K562 (cell line): ENCODE data around the gene GUK1. TPM values are rescaled to one million over a fixed set of nuclear protein-coding genes. Genes with fewer than 3 reads are reported as not detected.
A peak's percentile ranks its signal among the peaks of the same experiment; 100 is the strongest.

Source experiments
- ERF ChIP-seq: fragments of 450-650 bp; formaldehyde crosslinking; IDR thresholded peaks from 2 replicates; pipeline ENCODE4 v1.4.0; 2020; ENCODE audit warnings: mild to moderate bottlenecking, mixed read lengths
- GATA2 ChIP-seq: sonication (generic); formaldehyde crosslinking; IDR thresholded peaks from 2 replicates; pipeline ENCODE4 v1.4.0; 2020; ENCODE audit warnings: mild to moderate bottlenecking, missing genetic modification reagents
- KDM5B ChIP-seq: fragments of 200-600 bp; sonication (generic); IDR thresholded peaks from 2 replicates; pipeline ENCODE4 v1.6.1; 2012; ENCODE audit warnings: low read depth, mild to moderate bottlenecking, moderate library complexity, low read length, control low read depth, inconsistent platforms; ENCODE audit not compliant: insufficient replicate concordance
- KHSRP ChIP-seq: fragments of 450-650 bp; IDR thresholded peaks from 2 replicates; pipeline ENCODE4 v1.6.1; 2017
- MIER1 ChIP-seq: fragments of 450-650 bp; IDR thresholded peaks from 2 replicates; pipeline ENCODE4 v1.6.1; 2016; ENCODE audit warnings: antibody characterized with exemption, mild to moderate bottlenecking, low read depth
- MYC ChIP-seq, 2 experiments: fragments of 250-450 bp in 1 of 2; sonication (Bioruptor Pico) in 1 of 2; IDR thresholded peaks; 2 replicates each; pipeline versions ENCODE4 v1.5.1 to v1.6.1; 2012 to 2021; ENCODE audit warnings: low read depth in 2 of 2, borderline replicate concordance in 1 of 2, improper control_type of control experiment in 1 of 2, low read length in 1 of 2, mild to moderate bottlenecking in 1 of 2, moderate library complexity in 1 of 2
- PTTG1 ChIP-seq: fragments of 450-650 bp; IDR thresholded peaks from 2 replicates; pipeline ENCODE4 v1.6.1; 2016; ENCODE audit warnings: low read depth, mild to moderate bottlenecking, missing genetic modification characterization, missing compliant biosample characterization
- SAFB ChIP-seq: fragments of 200-400 bp; formaldehyde crosslinking; IDR thresholded peaks from 2 replicates; pipeline ENCODE4 v1.6.1; 2017; ENCODE audit warnings: low read depth, low read length, borderline replicate concordance
- SAFB2 ChIP-seq: fragments of 200-400 bp; formaldehyde crosslinking; IDR thresholded peaks from 2 replicates; pipeline ENCODE4 v1.6.1; 2018; ENCODE audit warnings: borderline replicate concordance, low read length, low read depth, moderate library complexity; ENCODE audit not compliant: severe bottlenecking
- TAF15 ChIP-seq: fragments of 200-400 bp; formaldehyde crosslinking; IDR thresholded peaks from 2 replicates; pipeline ENCODE4 v1.6.1; 2017; ENCODE audit warnings: mild to moderate bottlenecking, low read depth, low read length, moderate library complexity
- TRIM25 ChIP-seq: fragments of 450-650 bp; IDR thresholded peaks from 2 replicates; pipeline ENCODE4 v1.7.0; 2016; ENCODE audit warnings: borderline replicate concordance
- ZNF23 ChIP-seq: fragments of 250-450 bp; sonication (Bioruptor Pico); IDR thresholded peaks from 2 replicates; pipeline ENCODE4 v1.4.0; 2020; ENCODE audit warnings: mild to moderate bottlenecking
- ZNF696 ChIP-seq: fragments of 250-450 bp; sonication (Bioruptor Pico); conservative IDR thresholded peaks from 2 replicates; pipeline ENCODE4 v1.4.0; 2020; ENCODE audit warnings: mild to moderate bottlenecking, moderate library complexity
- ZNF707 ChIP-seq: fragments of 250-450 bp; sonication (Bioruptor Pico); conservative IDR thresholded peaks from 2 replicates; pipeline ENCODE4 v1.8.0; 2022; ENCODE audit warnings: inconsistent platforms, mild to moderate bottlenecking, moderate library complexity
- ZNF785 ChIP-seq: fragments of 250-450 bp; sonication (Bioruptor Pico); IDR thresholded peaks from 2 replicates; pipeline ENCODE4 v1.4.0; 2020; ENCODE audit warnings: mild to moderate bottlenecking
- polyA plus RNA-seq, 8 experiments: library from polyadenylated mRNA; depleted of rRNA in 4 of 8; stranded (reverse) in 5 of 8; unstranded in 3 of 8; fragments of >200 nt; fragmentation: Nextera tagmentation in 2 of 8; fragmentation: Illumina TruSeq in 1 of 8; extraction: Ambion mirVana in 2 of 8; extraction: Trizol in 1 of 8; gene quantifications; 2 replicates each; pipeline versions ENCODE4 v1.2.1 to v1.2.3, GENCODE V29; 2011 to 2014; ENCODE audit warnings: inconsistent platforms in 1 of 8, missing spikeins in 1 of 8
- total RNA-seq, 7 experiments: library from RNA; depleted of rRNA in 6 of 7; stranded (reverse); fragments of >200 nt in 6 of 7; fragmentation: Illumina TruSeq in 2 of 7; extraction: Trizol in 2 of 7; gene quantifications; 2 replicates each; pipeline versions ENCODE4 v1.2.1 to v1.2.3, GENCODE V29; 2011 to 2021; ENCODE audit warnings: low replicate concordance in 1 of 7
- TF ChIP-seq, protein P1 (sequence below): sonication (generic); formaldehyde crosslinking; IDR thresholded peaks from 2 replicates; pipeline ENCODE4 v1.8.1; 2023; ENCODE audit warnings: mild to moderate bottlenecking, missing genetic modification reagents
- TF ChIP-seq, protein P2 (sequence below), 2 experiments: IDR thresholded peaks; 2 replicates each; pipeline ENCODE4 v1.6.1; 2012; ENCODE audit warnings: improper control_type of control experiment in 2 of 2, low read depth in 2 of 2, low read length in 2 of 2, borderline replicate concordance in 1 of 2
- TF ChIP-seq, protein P3 (sequence below): fragments of 450-650 bp; IDR thresholded peaks from 2 replicates; pipeline ENCODE4 v1.6.1; 2016; ENCODE audit warnings: missing biosample characterization, missing genetic modification characterization

Gene GUK1
- total and polyA plus RNA-seq, 9 of the 15 experiments (the other 6 are each of a cell fraction or from before 2014, with no cell fraction given), result 7.0 to 331 (median 132) TPM

DNA sequence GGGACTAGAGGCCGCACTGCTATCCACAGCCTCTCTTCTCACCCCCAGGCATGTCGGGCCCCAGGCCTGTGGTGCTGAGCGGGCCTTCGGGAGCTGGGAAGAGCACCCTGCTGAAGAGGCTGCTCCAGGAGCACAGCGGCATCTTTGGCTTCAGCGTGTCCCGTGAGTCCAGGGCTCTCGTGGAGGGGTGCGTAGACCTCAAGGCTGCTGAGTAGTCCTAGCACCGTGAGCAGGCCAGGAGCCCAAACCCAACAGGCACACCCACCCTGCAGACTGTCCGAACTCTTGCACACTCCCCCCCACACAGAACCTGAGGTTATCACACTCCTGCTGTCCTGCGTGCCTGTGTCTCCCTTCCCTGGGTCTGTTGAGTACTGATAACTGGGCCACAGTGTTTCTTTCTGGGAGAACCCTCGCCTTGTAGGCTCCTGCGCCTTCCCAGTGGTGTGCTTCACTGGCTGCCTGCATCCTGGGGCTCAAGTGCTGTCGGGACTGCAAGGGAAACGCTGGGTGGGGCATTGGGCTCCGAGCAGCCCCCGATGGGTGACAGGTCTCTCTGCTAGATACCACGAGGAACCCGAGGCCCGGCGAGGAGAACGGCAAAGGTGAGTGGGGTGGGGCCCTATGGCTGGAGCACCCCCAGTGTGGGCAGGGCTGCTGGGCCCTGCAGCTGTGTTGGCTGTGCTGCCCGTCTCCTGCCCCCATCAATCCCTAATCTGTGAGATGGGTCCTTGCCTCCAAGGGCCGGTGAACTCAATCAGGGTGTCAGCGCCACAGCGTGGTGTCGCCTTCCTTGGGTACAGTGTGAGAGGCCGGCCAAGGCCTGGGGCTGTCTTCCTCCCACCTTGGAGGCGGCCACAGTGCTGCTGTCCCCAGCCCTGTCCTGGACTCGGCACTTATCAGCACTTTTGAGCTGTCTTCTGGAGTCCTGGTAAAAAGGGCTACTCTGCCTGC lies 5.7 kb downstream of the GUK1 start (continued):
- TF ChIP-seq, protein P1, sequence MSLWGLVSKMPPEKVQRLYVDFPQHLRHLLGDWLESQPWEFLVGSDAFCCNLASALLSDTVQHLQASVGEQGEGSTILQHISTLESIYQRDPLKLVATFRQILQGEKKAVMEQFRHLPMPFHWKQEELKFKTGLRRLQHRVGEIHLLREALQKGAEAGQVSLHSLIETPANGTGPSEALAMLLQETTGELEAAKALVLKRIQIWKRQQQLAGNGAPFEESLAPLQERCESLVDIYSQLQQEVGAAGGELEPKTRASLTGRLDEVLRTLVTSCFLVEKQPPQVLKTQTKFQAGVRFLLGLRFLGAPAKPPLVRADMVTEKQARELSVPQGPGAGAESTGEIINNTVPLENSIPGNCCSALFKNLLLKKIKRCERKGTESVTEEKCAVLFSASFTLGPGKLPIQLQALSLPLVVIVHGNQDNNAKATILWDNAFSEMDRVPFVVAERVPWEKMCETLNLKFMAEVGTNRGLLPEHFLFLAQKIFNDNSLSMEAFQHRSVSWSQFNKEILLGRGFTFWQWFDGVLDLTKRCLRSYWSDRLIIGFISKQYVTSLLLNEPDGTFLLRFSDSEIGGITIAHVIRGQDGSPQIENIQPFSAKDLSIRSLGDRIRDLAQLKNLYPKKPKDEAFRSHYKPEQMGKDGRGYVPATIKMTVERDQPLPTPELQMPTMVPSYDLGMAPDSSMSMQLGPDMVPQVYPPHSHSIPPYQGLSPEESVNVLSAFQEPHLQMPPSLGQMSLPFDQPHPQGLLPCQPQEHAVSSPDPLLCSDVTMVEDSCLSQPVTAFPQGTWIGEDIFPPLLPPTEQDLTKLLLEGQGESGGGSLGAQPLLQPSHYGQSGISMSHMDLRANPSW (CRISPR knock-in tag), result no peak
- TF ChIP-seq TAF15 (0 out of 2 replicates have a peak, but pooled peaks have one; percentile 26), ZNF785 (CRISPR knock-in tag) (no peak), MYC (IDR thresholded peaks at IDR 0.05; ENCODE audit: low read depth, low read length) (0 out of 2 replicates have a peak, but pooled peaks have one; percentile 56), MYC (CRISPR knock-in tag; IDR thresholded peaks at IDR 0.05; ENCODE audit: borderline replicate concordance, low read depth) (no peak), SAFB2 (no peak), TRIM25 (no peak), ZNF23 (CRISPR knock-in tag) (no peak), ZNF696 (no peak), PTTG1 (tag) (no peak), ZNF707 (no peak), KDM5B (peak; percentile 48), SAFB (no peak; the same call in 1 of the 2 replicates), MIER1 (0 out of 2 replicates have a peak, but pooled peaks have one; percentile 33), KHSRP (peak; percentile 60; the same call in 1 of the 2 replicates), ERF (no peak), GATA2 (peak; percentile 93)
- TF ChIP-seq, protein P2, sequence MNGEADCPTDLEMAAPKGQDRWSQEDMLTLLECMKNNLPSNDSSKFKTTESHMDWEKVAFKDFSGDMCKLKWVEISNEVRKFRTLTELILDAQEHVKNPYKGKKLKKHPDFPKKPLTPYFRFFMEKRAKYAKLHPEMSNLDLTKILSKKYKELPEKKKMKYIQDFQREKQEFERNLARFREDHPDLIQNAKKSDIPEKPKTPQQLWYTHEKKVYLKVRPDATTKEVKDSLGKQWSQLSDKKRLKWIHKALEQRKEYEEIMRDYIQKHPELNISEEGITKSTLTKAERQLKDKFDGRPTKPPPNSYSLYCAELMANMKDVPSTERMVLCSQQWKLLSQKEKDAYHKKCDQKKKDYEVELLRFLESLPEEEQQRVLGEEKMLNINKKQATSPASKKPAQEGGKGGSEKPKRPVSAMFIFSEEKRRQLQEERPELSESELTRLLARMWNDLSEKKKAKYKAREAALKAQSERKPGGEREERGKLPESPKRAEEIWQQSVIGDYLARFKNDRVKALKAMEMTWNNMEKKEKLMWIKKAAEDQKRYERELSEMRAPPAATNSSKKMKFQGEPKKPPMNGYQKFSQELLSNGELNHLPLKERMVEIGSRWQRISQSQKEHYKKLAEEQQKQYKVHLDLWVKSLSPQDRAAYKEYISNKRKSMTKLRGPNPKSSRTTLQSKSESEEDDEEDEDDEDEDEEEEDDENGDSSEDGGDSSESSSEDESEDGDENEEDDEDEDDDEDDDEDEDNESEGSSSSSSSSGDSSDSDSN (IDR thresholded peaks at IDR 0.05; ENCODE audit: borderline replicate concordance in 1 of 2, low read depth in 2 of 2, low read length in 2 of 2), result peak in 1 of 2 experiments; percentile 94; a peak in 2 of 4 replicates
- TF ChIP-seq, protein P3, sequence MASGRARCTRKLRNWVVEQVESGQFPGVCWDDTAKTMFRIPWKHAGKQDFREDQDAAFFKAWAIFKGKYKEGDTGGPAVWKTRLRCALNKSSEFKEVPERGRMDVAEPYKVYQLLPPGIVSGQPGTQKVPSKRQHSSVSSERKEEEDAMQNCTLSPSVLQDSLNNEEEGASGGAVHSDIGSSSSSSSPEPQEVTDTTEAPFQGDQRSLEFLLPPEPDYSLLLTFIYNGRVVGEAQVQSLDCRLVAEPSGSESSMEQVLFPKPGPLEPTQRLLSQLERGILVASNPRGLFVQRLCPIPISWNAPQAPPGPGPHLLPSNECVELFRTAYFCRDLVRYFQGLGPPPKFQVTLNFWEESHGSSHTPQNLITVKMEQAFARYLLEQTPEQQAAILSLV (tag), result no peak
